Liver (tissue), 9 donors: Measurements from ENCODE around the gene CIDEB. TPM values are rescaled to one million over a fixed set of nuclear protein-coding genes. Genes with fewer than 3 reads are reported as not detected.

Experiments
- DNase-seq: peaks from one replicate; pipeline ENCODE4 v3.0.0-alpha.2; 2017; ENCODE audit warnings: low spot score
- H3K27ac ChIP-seq, 2 donors: one replicate each; pipeline ENCODE4 v1.7.0; 2013; ENCODE audit warnings: inconsistent platforms in 2 of 2, low read length in 2 of 2, control low read depth in 1 of 2, low read depth in 1 of 2, mild to moderate bottlenecking in 1 of 2
- H3K27me3 ChIP-seq, 4 donors: one replicate each; pipeline versions ENCODE4 v1.6.1 to v1.7.0; 2013; ENCODE audit warnings: low read length in 3 of 4, inconsistent platforms in 1 of 4, mild to moderate bottlenecking in 1 of 4, moderate library complexity in 1 of 4; ENCODE audit not compliant: control insufficient read depth in 4 of 4, insufficient read depth in 4 of 4
- H3K36me3 ChIP-seq, 4 donors: one replicate each; pipeline versions ENCODE4 v1.6.1 to v1.7.0; 2013; ENCODE audit warnings: low read length in 3 of 4, mild to moderate bottlenecking in 3 of 4, low read depth in 1 of 4, moderate library complexity in 1 of 4; ENCODE audit not compliant: control insufficient read depth in 4 of 4, insufficient read depth in 3 of 4
- H3K4me1 ChIP-seq, 4 donors: one replicate each; pipeline versions ENCODE4 v1.6.1 to v1.7.0; 2013; ENCODE audit warnings: low read length in 3 of 4, mild to moderate bottlenecking in 3 of 4, moderate library complexity in 1 of 4; ENCODE audit not compliant: control insufficient read depth in 4 of 4, insufficient read depth in 4 of 4
- H3K4me3 ChIP-seq, 3 donors: one replicate each; pipeline versions ENCODE4 v1.6.1 to v1.7.0; 2013; ENCODE audit warnings: low read length in 3 of 3, control low read depth in 1 of 3, low read depth in 1 of 3, mild to moderate bottlenecking in 1 of 3
- H3K9ac ChIP-seq, 2 donors: one replicate each; pipeline ENCODE4 v1.7.0; 2013; ENCODE audit warnings: low read length in 2 of 2, mild to moderate bottlenecking in 2 of 2, moderate library complexity in 2 of 2, control low read depth in 1 of 2, low read depth in 1 of 2
- H3K9me3 ChIP-seq, 4 donors: one replicate each; pipeline versions ENCODE4 v1.6.1 to v1.7.0; 2013; ENCODE audit warnings: low read length in 3 of 4; ENCODE audit not compliant: control insufficient read depth in 4 of 4
- EGR1 ChIP-seq, 2 donors: IDR thresholded peaks; 2 replicates each; pipeline ENCODE4 v1.6.1; 2016 to 2018; ENCODE audit warnings: antibody characterized with exemption in 2 of 2, low read depth in 2 of 2
- FOXA1 ChIP-seq: IDR thresholded peaks from 2 replicates; pipeline ENCODE4 v1.6.1; 2016; ENCODE audit warnings: antibody characterized with exemption
- FOXA2 ChIP-seq: IDR thresholded peaks from 2 replicates; pipeline ENCODE4 v1.6.1; 2016; ENCODE audit warnings: antibody characterized with exemption
- HNF4A ChIP-seq, 2 donors: conservative IDR thresholded peaks; 2 replicates each; pipeline ENCODE4 v1.6.1; 2016; ENCODE audit warnings: antibody characterized with exemption in 2 of 2, mild to moderate bottlenecking in 2 of 2
- HNF4G ChIP-seq: IDR thresholded peaks from 2 replicates; pipeline ENCODE4 v1.6.1; 2016; ENCODE audit warnings: antibody characterized with exemption
- JUND ChIP-seq, 2 donors: IDR thresholded peaks; 2 replicates each; pipeline ENCODE4 v1.6.1; 2016; ENCODE audit warnings: antibody characterized with exemption in 2 of 2
- NR2F2 ChIP-seq: IDR thresholded peaks from 2 replicates; pipeline ENCODE4 v1.6.1; 2016; ENCODE audit warnings: antibody characterized with exemption
- RAD21 ChIP-seq, 2 donors: IDR thresholded peaks; 2 replicates each; pipeline ENCODE4 v1.6.1; 2016; ENCODE audit warnings: antibody characterized with exemption in 2 of 2, mild to moderate bottlenecking in 2 of 2
- RXRA ChIP-seq, 2 donors: IDR thresholded peaks; 2 replicates each; pipeline ENCODE4 v1.6.1; 2017 to 2018; ENCODE audit warnings: antibody characterized with exemption in 2 of 2, mild to moderate bottlenecking in 1 of 2
- SP1 ChIP-seq: IDR thresholded peaks from 2 replicates; pipeline ENCODE4 v1.6.1; 2018; ENCODE audit warnings: antibody characterized with exemption, mild to moderate bottlenecking
- TAF1 ChIP-seq: conservative IDR thresholded peaks from 2 replicates; pipeline ENCODE4 v1.6.1; 2016; ENCODE audit warnings: antibody characterized with exemption, mild to moderate bottlenecking
- YY1 ChIP-seq: IDR thresholded peaks from 2 replicates; pipeline ENCODE4 v1.6.1; 2016; ENCODE audit warnings: antibody characterized with exemption, mild to moderate bottlenecking
- WGBS: extraction: QIAGEN DNeasy Blood & Tissue Kit; methylation state at CpG from one replicate; pipeline ENCODE4 v1.1.7; 2013; 5-methylcytosine and 5-hydroxymethylcytosine counted together
- polyA plus RNA-seq, 2 donors: library from polyadenylated mRNA; stranded (reverse) in 1 of 2; unstranded in 1 of 2; fragments of 200-250 nt in 1 of 2; fragments of >200 nt in 1 of 2; fragmentation: Nextera tagmentation in 1 of 2; extraction: Ambion mirVana in 1 of 2; gene quantifications; one replicate each; pipeline versions ENCODE4 v1.2.1 to v1.2.3, GENCODE V29; 2013 to 2015
- total RNA-seq, 2 donors: library from RNA; depleted of rRNA; stranded (reverse); fragments of >200 nt; gene quantifications; one replicate each; pipeline ENCODE4 v1.2.3, GENCODE V29; 2014
- TF ChIP-seq, protein P1 (sequence below): IDR thresholded peaks from 2 replicates; pipeline ENCODE4 v1.6.1; 2016; ENCODE audit warnings: antibody characterized with exemption
- TF ChIP-seq, protein P2 (sequence below): IDR thresholded peaks from 2 replicates; pipeline ENCODE4 v1.6.1; 2016; ENCODE audit warnings: antibody characterized with exemption, mild to moderate bottlenecking
- TF ChIP-seq, protein P3 (sequence below): IDR thresholded peaks from 2 replicates; pipeline ENCODE4 v1.6.1; 2016; ENCODE audit warnings: antibody characterized with exemption
- TF ChIP-seq, protein P4 (sequence below): fragments of 150-350 bp; IDR thresholded peaks from 2 replicates; pipeline ENCODE4 v1.5.1; 2017; ENCODE audit warnings: improper control_type of control experiment, low read depth, low read length; ENCODE audit not compliant: missing input control
- TF ChIP-seq, protein P5 (sequence below): IDR thresholded peaks from 2 replicates; pipeline ENCODE4 v1.6.1; 2016; ENCODE audit warnings: antibody characterized with exemption
- donor health status: healthy.
- donor health status: healthy.
- donor health status: healthy.
- donor health status: healthy.
- donor health status: healthy.

CIDEB gene
- total and polyA plus RNA-seq, 4 donors, result 32.1 to 312 (median 159) TPM

DNA sequence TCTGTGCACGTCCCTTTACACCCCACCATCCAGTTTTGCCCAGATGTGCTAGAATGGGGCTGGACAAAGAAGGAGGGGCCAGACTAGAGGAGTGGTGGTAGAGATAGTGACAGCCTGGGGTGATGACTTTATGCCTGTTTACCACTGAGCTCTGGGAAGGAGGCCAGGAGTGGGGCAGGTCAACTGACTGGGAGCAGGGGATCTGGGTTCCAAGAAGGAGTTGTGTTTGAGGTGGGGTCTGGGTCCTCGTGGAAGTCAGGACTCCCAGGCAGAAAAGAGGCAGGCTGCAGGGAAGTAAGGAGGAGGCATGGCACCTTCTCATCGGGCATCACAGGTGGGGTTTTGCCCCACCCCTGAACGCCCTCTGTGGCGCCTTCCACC lies 2.5 kb upstream of the CIDEB start:
- peak overlapping the region; percentile 40 to 64 for H3K9ac ChIP-seq
- H3K4me1 ChIP-seq, result peaks cover 24 to 61% (median 54%) of the 10 kb centered on the region in 4 donors
- peak overlapping the region in 2 of 3 donors; percentile 38 to 49 for H3K4me3 ChIP-seq
- no peaks in the 10 kb centered on the region for H3K27me3 ChIP-seq
- no peaks in the 10 kb centered on the region for H3K9me3 ChIP-seq
- TF ChIP-seq HNF4A (conservative IDR thresholded peaks at IDR 0.05) (peak; percentile 6 to 62), TAF1 (no peak), RXRA (IDR thresholded peaks at IDR 0.05) (peak in 1 of 2 donors; percentile 26)
- DNase-seq, result peak; percentile 74
- H3K36me3 ChIP-seq, result peaks cover 0 to 14% (median 9%) of the 10 kb centered on the region in 4 donors
- peak overlapping the region; percentile 92 to 97 for H3K27ac ChIP-seq
- WGBS, result 12% methylated on average over 5 of the region's 5 CpGs

DNA sequence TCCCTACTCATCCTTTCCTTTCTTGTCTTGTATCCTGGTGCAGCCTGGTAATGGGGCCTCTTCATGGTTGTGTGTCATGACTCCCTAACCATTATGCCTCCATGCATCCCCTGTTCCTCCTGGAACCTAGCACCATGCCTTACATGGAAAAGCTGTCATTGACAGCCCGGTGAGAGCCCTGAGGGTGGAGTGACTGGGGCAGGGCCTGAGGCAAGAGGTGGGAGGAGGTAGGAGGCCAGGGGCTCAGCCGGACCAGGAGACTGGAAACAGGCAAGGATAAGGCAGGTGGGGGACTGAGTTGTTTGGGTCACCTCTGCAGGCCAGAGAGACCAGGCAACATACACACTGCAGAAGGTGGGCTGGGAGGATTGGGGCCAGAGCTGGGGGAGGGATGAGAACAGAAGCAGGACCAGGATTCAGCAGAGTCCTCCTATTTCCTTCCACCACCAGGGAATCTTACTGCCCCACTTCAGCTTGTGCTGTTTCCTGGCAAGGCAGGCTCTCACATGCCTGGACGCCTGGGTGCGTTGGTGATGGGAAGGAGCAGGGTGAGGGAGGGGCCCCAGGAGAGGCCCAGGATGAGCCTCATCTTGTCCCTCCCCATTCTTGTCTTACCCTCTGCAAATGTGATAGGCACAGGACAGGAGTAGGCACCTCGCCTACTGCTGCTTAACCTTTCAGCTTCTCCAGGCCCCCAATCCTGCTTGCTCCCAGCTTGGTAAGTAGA lies 1.9 kb upstream of the CIDEB start, which contains the start of gene LTB4R2:
TSS of gene LTB4R2 (plus strand) at position 603 of the 727 bp plus-strand sequence. CDS start 525 bp downstream, outside the sequence.
- H3K9me3 ChIP-seq, result no peaks in the 10 kb centered on the region
- peak within 1 kb of the TSS in 2 of 3 donors; percentile 38 to 49 for H3K4me3 ChIP-seq
- no peaks in the 10 kb centered on the region for H3K27me3 ChIP-seq
- H3K27ac ChIP-seq, result peak within 1 kb of the TSS; percentile 92 to 97
- no peak for DNase-seq
- WGBS, result 64% methylated on average over 5 of the region's 5 CpGs
- peaks cover 2 to 19% (median 14%) of the 10 kb centered on the region in 4 donors for H3K36me3 ChIP-seq
- H3K4me1 ChIP-seq, result peaks cover 26 to 67% (median 58%) of the 10 kb centered on the region in 4 donors
- peak within 1 kb of the TSS; percentile 44 to 64 for H3K9ac ChIP-seq
- TF ChIP-seq SP1, result no peak
- no peak for TF ChIP-seq RAD21 (IDR thresholded peaks at IDR 0.05)
- no peak for TF ChIP-seq HNF4G
- TF ChIP-seq, protein P1, sequence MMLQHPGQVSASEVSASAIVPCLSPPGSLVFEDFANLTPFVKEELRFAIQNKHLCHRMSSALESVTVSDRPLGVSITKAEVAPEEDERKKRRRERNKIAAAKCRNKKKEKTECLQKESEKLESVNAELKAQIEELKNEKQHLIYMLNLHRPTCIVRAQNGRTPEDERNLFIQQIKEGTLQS, result no peak
- no peak for TF ChIP-seq TAF1
- TF ChIP-seq YY1, result no peak
- no peak for TF ChIP-seq RXRA (IDR thresholded peaks at IDR 0.05)
- TF ChIP-seq, protein P2, sequence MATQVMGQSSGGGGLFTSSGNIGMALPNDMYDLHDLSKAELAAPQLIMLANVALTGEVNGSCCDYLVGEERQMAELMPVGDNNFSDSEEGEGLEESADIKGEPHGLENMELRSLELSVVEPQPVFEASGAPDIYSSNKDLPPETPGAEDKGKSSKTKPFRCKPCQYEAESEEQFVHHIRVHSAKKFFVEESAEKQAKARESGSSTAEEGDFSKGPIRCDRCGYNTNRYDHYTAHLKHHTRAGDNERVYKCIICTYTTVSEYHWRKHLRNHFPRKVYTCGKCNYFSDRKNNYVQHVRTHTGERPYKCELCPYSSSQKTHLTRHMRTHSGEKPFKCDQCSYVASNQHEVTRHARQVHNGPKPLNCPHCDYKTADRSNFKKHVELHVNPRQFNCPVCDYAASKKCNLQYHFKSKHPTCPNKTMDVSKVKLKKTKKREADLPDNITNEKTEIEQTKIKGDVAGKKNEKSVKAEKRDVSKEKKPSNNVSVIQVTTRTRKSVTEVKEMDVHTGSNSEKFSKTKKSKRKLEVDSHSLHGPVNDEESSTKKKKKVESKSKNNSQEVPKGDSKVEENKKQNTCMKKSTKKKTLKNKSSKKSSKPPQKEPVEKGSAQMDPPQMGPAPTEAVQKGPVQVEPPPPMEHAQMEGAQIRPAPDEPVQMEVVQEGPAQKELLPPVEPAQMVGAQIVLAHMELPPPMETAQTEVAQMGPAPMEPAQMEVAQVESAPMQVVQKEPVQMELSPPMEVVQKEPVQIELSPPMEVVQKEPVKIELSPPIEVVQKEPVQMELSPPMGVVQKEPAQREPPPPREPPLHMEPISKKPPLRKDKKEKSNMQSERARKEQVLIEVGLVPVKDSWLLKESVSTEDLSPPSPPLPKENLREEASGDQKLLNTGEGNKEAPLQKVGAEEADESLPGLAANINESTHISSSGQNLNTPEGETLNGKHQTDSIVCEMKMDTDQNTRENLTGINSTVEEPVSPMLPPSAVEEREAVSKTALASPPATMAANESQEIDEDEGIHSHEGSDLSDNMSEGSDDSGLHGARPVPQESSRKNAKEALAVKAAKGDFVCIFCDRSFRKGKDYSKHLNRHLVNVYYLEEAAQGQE, result no peak
- no peak for TF ChIP-seq HNF4A (conservative IDR thresholded peaks at IDR 0.05)
- TF ChIP-seq NR2F2, result no peak
- no peak for TF ChIP-seq JUND (IDR thresholded peaks at IDR 0.05)
- TF ChIP-seq FOXA2, result no peak
- TF ChIP-seq EGR1 (IDR thresholded peaks at IDR 0.05; ENCODE audit: low read depth in 2 of 2), result no peak
- TF ChIP-seq, protein P3, sequence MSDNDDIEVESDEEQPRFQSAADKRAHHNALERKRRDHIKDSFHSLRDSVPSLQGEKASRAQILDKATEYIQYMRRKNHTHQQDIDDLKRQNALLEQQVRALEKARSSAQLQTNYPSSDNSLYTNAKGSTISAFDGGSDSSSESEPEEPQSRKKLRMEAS, result no peak
- TF ChIP-seq FOXA1, result no peak
- TF ChIP-seq, protein P4, sequence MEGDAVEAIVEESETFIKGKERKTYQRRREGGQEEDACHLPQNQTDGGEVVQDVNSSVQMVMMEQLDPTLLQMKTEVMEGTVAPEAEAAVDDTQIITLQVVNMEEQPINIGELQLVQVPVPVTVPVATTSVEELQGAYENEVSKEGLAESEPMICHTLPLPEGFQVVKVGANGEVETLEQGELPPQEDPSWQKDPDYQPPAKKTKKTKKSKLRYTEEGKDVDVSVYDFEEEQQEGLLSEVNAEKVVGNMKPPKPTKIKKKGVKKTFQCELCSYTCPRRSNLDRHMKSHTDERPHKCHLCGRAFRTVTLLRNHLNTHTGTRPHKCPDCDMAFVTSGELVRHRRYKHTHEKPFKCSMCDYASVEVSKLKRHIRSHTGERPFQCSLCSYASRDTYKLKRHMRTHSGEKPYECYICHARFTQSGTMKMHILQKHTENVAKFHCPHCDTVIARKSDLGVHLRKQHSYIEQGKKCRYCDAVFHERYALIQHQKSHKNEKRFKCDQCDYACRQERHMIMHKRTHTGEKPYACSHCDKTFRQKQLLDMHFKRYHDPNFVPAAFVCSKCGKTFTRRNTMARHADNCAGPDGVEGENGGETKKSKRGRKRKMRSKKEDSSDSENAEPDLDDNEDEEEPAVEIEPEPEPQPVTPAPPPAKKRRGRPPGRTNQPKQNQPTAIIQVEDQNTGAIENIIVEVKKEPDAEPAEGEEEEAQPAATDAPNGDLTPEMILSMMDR, result no peak
- TF ChIP-seq, protein P5, sequence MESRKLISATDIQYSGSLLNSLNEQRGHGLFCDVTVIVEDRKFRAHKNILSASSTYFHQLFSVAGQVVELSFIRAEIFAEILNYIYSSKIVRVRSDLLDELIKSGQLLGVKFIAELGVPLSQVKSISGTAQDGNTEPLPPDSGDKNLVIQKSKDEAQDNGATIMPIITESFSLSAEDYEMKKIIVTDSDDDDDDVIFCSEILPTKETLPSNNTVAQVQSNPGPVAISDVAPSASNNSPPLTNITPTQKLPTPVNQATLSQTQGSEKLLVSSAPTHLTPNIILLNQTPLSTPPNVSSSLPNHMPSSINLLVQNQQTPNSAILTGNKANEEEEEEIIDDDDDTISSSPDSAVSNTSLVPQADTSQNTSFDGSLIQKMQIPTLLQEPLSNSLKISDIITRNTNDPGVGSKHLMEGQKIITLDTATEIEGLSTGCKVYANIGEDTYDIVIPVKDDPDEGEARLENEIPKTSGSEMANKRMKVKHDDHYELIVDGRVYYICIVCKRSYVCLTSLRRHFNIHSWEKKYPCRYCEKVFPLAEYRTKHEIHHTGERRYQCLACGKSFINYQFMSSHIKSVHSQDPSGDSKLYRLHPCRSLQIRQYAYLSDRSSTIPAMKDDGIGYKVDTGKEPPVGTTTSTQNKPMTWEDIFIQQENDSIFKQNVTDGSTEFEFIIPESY, result no peak
